WTC11 (cell line): Measurements from ENCODE around the gene BMP6. TPM values are rescaled to one million over a fixed set of nuclear protein-coding genes. Genes with fewer than 3 reads are reported as not detected.
A peak's percentile ranks its signal among the peaks of the same experiment; 100 is the strongest.

Experiments used
- ATAC-seq: fragments of 200-7000 bp; cut with Tn5 transposase; 2 replicates; pipeline ENCODE4 v1.10.0; 2021; ENCODE audit warnings: mild to moderate bottlenecking, moderate library complexity
- CTCF ChIA-PET: fragments of 300-600 bp; sonication (Branson Sonifier 250); formaldehyde crosslinking; loops from one replicate; lab custom pipeline; 2021; ENCODE audit warnings: antibody characterized with exemption; lab: Charles Lee
- POLR2A ChIA-PET: fragments of 350-600 bp; sonication (Branson Sonifier 250); formaldehyde crosslinking; loops from one replicate; lab custom pipeline; 2021; ENCODE audit warnings: antibody characterized with exemption; lab: Charles Lee
- DNase-seq: peaks from one replicate; pipeline ENCODE4 v3.0.0; 2021; ENCODE audit warnings: low spot score
- H3K27ac Mint-ChIP-seq: 2 replicates; pipeline ENCODE4 v1.8.0; 2021; ENCODE audit warnings: mixed read lengths
- H3K27me3 Mint-ChIP-seq: 2 replicates; pipeline ENCODE4 v1.8.0; 2021; ENCODE audit warnings: low read depth, mild to moderate bottlenecking, moderate library complexity, mixed read lengths
- H3K36me3 Mint-ChIP-seq: 2 replicates; pipeline ENCODE4 v1.8.0; 2021; ENCODE audit warnings: mixed read lengths
- H3K4me1 Mint-ChIP-seq: 2 replicates; pipeline ENCODE4 v1.8.0; 2022; ENCODE audit warnings: mixed read lengths
- H3K4me3 Mint-ChIP-seq: 2 replicates; pipeline ENCODE4 v1.8.0; 2021; ENCODE audit warnings: mild to moderate bottlenecking, moderate library complexity, mixed read lengths
- H3K9me3 Mint-ChIP-seq: 2 replicates; pipeline ENCODE4 v1.8.0; 2021; ENCODE audit warnings: mixed read lengths
- CREB1 ChIP-seq: sonication (generic); formaldehyde crosslinking; IDR thresholded peaks from 2 replicates; pipeline ENCODE4 v1.8.0; 2023; ENCODE audit warnings: mild to moderate bottlenecking, missing genetic modification reagents
- FOXJ3 ChIP-seq: sonication (generic); formaldehyde crosslinking; IDR thresholded peaks from 2 replicates; pipeline ENCODE4 v1.9.0; 2021; ENCODE audit warnings: missing genetic modification reagents, mild to moderate bottlenecking, borderline replicate concordance
- GTF2I ChIP-seq: fragments of 250-450 bp; sonication (Bioruptor Pico); conservative IDR thresholded peaks from 2 replicates; pipeline ENCODE4 v1.4.0; 2021; ENCODE audit warnings: mild to moderate bottlenecking
- HMGA2 ChIP-seq: fragments of 250-450 bp; sonication (Bioruptor Pico); IDR thresholded peaks from 2 replicates; pipeline ENCODE4 v1.4.0; 2021; ENCODE audit warnings: mild to moderate bottlenecking, moderate library complexity
- JUN ChIP-seq: sonication (generic); formaldehyde crosslinking; IDR thresholded peaks from 2 replicates; pipeline ENCODE4 v1.8.0; 2023; ENCODE audit warnings: mild to moderate bottlenecking, missing genetic modification reagents
- NFE2L1 ChIP-seq: sonication (generic); formaldehyde crosslinking; IDR thresholded peaks from 2 replicates; pipeline ENCODE4 v1.8.1; 2023; ENCODE audit warnings: missing genetic modification reagents
- NFYB ChIP-seq: sonication (generic); formaldehyde crosslinking; conservative IDR thresholded peaks from 2 replicates; pipeline ENCODE4 v1.8.0; 2022; ENCODE audit warnings: low read depth, missing genetic modification reagents
- NR3C1 ChIP-seq: sonication (generic); formaldehyde crosslinking; conservative IDR thresholded peaks from 2 replicates; pipeline ENCODE4 v1.8.1; 2023; ENCODE audit warnings: low read depth, mild to moderate bottlenecking, missing genetic modification reagents
- RORB ChIP-seq: fragments of 250-450 bp; sonication (Bioruptor Pico); IDR thresholded peaks from 2 replicates; pipeline ENCODE4 v1.9.0; 2021; ENCODE audit warnings: mild to moderate bottlenecking
- TEAD1 ChIP-seq: sonication (generic); formaldehyde crosslinking; IDR thresholded peaks from 2 replicates; pipeline ENCODE4 v1.8.0; 2022; ENCODE audit warnings: mild to moderate bottlenecking, missing genetic modification reagents
- TP53 ChIP-seq: sonication (generic); formaldehyde crosslinking; IDR thresholded peaks from 2 replicates; pipeline ENCODE4 v1.8.1; 2023; ENCODE audit warnings: mild to moderate bottlenecking, missing genetic modification reagents
- ZNF121 ChIP-seq: sonication (generic); formaldehyde crosslinking; IDR thresholded peaks from 2 replicates; pipeline ENCODE4 v1.8.0; 2023; ENCODE audit warnings: missing genetic modification reagents
- ZNF317 ChIP-seq: sonication (generic); formaldehyde crosslinking; IDR thresholded peaks from 2 replicates; pipeline ENCODE4 v1.8.1; 2023; ENCODE audit warnings: low read depth, mild to moderate bottlenecking, moderate library complexity, missing genetic modification reagents, borderline replicate concordance
- ZNF416 ChIP-seq: fragments of 250-450 bp; sonication (Bioruptor Pico); IDR thresholded peaks from 2 replicates; pipeline ENCODE4 v1.9.0; 2021; ENCODE audit warnings: mild to moderate bottlenecking, inconsistent platforms
- ZNF423 ChIP-seq: fragments of 250-450 bp; sonication (Bioruptor Pico); IDR thresholded peaks from 2 replicates; pipeline ENCODE4 v2.1.2; 2022; ENCODE audit warnings: mild to moderate bottlenecking, moderate library complexity
- total RNA-seq: library from RNA; stranded (reverse); gene quantifications from 3 replicates; pipeline ENCODE4 v1.2.3, GENCODE V29; 2021
- TF ChIP-seq, protein P1 (sequence below): sonication (generic); formaldehyde crosslinking; IDR thresholded peaks from 2 replicates; pipeline ENCODE4 v1.8.0; 2023; ENCODE audit warnings: missing genetic modification reagents
- TF ChIP-seq, protein P2 (sequence below): sonication (generic); formaldehyde crosslinking; IDR thresholded peaks from 2 replicates; pipeline ENCODE4 v1.8.1; 2023; ENCODE audit warnings: mild to moderate bottlenecking, missing genetic modification reagents
- TF ChIP-seq, protein P3 (sequence below): sonication (generic); formaldehyde crosslinking; IDR thresholded peaks from 2 replicates; pipeline ENCODE4 v1.8.1; 2022; ENCODE audit warnings: mild to moderate bottlenecking, missing genetic modification reagents, moderate library complexity, borderline replicate concordance
- TF ChIP-seq, protein P4 (sequence below): sonication (generic); formaldehyde crosslinking; IDR thresholded peaks from 2 replicates; pipeline ENCODE4 v1.8.0; 2023; ENCODE audit warnings: mild to moderate bottlenecking, missing genetic modification reagents
- TF ChIP-seq, protein P5 (sequence below): sonication (generic); formaldehyde crosslinking; IDR thresholded peaks from 2 replicates; pipeline ENCODE4 v1.8.0; 2022; ENCODE audit warnings: mild to moderate bottlenecking, missing genetic modification reagents
- TF ChIP-seq, protein P6 (sequence below): fragments of 250-450 bp; sonication (Bioruptor Pico); conservative IDR thresholded peaks from 2 replicates; pipeline ENCODE4 v1.9.0; 2021; ENCODE audit warnings: mild to moderate bottlenecking
- TF ChIP-seq, protein P7 (sequence below): fragments of 250-450 bp; sonication (Bioruptor Pico); IDR thresholded peaks from 2 replicates; pipeline ENCODE4 v1.9.0; 2021; ENCODE audit warnings: mild to moderate bottlenecking

The BMP6 gene
- total RNA-seq, 1 experiment from 2014 or later: 1.0 TPM

DNA sequence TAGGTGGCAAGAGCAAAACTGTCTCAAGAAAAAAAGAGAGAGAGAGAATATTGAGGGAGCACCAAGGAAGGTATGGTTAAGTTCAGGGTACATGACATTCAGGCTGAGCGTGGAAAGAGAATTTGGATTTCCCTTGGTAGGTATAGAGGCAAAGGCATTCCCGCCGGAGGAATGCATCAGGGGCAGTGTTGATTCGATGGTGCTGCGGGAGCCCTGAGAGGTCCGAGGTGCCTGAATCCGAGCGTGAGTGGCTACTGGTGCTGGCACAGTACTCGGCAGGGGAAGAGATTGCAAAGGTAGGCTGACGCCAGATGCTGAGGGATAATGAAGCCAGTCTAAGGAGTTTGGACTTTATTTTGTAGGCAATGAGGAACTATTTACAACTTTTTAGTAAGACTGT is 20.0 kb downstream of the BMP6 start:
- POLR2A ChIA-PET: no interaction called here
- Mint-ChIP-seq H3K36me3 (no peaks in the 10 kb centered on the region), H3K4me3 (no peak overlapping the region), H3K27ac (no peak overlapping the region), H3K4me1 (peaks cover 11% of the 10 kb centered on the region), H3K9me3 (no peaks in the 10 kb centered on the region), H3K27me3 (no peaks in the 10 kb centered on the region)
- ATAC-seq: peak; percentile 75
- no peak for DNase-seq
- TF ChIP-seq, protein P1, sequence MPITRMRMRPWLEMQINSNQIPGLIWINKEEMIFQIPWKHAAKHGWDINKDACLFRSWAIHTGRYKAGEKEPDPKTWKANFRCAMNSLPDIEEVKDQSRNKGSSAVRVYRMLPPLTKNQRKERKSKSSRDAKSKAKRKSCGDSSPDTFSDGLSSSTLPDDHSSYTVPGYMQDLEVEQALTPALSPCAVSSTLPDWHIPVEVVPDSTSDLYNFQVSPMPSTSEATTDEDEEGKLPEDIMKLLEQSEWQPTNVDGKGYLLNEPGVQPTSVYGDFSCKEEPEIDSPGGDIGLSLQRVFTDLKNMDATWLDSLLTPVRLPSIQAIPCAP (CRISPR knock-in tag): no peak
- no peak for TF ChIP-seq CREB1 (CRISPR knock-in tag)
- TF ChIP-seq FOXJ3: no peak
- TF ChIP-seq, protein P2, sequence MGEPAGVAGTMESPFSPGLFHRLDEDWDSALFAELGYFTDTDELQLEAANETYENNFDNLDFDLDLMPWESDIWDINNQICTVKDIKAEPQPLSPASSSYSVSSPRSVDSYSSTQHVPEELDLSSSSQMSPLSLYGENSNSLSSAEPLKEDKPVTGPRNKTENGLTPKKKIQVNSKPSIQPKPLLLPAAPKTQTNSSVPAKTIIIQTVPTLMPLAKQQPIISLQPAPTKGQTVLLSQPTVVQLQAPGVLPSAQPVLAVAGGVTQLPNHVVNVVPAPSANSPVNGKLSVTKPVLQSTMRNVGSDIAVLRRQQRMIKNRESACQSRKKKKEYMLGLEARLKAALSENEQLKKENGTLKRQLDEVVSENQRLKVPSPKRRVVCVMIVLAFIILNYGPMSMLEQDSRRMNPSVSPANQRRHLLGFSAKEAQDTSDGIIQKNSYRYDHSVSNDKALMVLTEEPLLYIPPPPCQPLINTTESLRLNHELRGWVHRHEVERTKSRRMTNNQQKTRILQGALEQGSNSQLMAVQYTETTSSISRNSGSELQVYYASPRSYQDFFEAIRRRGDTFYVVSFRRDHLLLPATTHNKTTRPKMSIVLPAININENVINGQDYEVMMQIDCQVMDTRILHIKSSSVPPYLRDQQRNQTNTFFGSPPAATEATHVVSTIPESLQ (CRISPR knock-in tag): no peak
- no peak for TF ChIP-seq GTF2I (CRISPR knock-in tag)
- TF ChIP-seq, protein P3, sequence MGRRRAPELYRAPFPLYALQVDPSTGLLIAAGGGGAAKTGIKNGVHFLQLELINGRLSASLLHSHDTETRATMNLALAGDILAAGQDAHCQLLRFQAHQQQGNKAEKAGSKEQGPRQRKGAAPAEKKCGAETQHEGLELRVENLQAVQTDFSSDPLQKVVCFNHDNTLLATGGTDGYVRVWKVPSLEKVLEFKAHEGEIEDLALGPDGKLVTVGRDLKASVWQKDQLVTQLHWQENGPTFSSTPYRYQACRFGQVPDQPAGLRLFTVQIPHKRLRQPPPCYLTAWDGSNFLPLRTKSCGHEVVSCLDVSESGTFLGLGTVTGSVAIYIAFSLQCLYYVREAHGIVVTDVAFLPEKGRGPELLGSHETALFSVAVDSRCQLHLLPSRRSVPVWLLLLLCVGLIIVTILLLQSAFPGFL (CRISPR knock-in tag): no peak
- no peak for TF ChIP-seq ZNF416 (CRISPR knock-in tag)
- no peak for TF ChIP-seq NR3C1 (CRISPR knock-in tag)
- CTCF ChIA-PET: no interaction called here

DNA sequence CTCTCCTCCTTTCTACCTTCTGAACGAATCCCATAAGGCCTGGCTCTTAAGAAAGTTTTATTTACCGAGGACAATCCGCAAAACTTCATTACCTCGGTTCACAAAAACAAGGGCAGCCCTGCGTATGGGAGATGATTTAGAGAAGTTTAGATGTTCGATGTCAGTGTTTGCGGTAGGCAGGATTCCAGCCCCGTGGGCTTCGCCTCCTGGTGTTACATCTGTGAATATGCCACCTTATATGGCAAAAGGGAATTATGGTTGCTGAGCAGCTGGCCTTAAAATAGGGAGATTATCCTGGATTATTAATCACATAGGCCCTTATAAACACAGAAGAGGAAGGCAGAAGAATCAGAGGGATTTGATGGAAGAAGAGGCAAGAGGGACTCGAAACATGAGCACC is 21.1 kb downstream of the BMP6 start:
- Mint-ChIP-seq H3K36me3 (no peaks in the 10 kb centered on the region), H3K27ac (no peak overlapping the region), H3K9me3 (no peaks in the 10 kb centered on the region), H3K4me3 (no peak overlapping the region), H3K27me3 (no peaks in the 10 kb centered on the region), H3K4me1 (peaks cover 11% of the 10 kb centered on the region)
- DNase-seq: no peak
- ATAC-seq: 0 out of 2 replicates have a peak, but pooled peaks have one; percentile 18
- ChIA-PET CTCF (interaction anchor here (1.2 to 1.9 kb wide), 2 partner anchors 19 to 24 kb away, joined by 3 to 11 read pairs; no protein-coding TSS in a partner anchor), POLR2A (no interaction called here)
- TF ChIP-seq, protein P3 (CRISPR knock-in tag): no peak
- TF ChIP-seq ZNF317 (CRISPR knock-in tag) (no peak), NFE2L1 (CRISPR knock-in tag) (no peak), HMGA2 (no peak), ZNF423 (CRISPR knock-in tag) (no peak), TP53 (CRISPR knock-in tag) (no peak), NFYB (CRISPR knock-in tag) (no peak), TEAD1 (CRISPR knock-in tag) (no peak), ZNF121 (CRISPR knock-in tag) (no peak), CREB1 (CRISPR knock-in tag) (no peak), ZNF416 (CRISPR knock-in tag) (no peak), RORB (CRISPR knock-in tag) (no peak), JUN (CRISPR knock-in tag) (no peak)
- TF ChIP-seq, protein P4, sequence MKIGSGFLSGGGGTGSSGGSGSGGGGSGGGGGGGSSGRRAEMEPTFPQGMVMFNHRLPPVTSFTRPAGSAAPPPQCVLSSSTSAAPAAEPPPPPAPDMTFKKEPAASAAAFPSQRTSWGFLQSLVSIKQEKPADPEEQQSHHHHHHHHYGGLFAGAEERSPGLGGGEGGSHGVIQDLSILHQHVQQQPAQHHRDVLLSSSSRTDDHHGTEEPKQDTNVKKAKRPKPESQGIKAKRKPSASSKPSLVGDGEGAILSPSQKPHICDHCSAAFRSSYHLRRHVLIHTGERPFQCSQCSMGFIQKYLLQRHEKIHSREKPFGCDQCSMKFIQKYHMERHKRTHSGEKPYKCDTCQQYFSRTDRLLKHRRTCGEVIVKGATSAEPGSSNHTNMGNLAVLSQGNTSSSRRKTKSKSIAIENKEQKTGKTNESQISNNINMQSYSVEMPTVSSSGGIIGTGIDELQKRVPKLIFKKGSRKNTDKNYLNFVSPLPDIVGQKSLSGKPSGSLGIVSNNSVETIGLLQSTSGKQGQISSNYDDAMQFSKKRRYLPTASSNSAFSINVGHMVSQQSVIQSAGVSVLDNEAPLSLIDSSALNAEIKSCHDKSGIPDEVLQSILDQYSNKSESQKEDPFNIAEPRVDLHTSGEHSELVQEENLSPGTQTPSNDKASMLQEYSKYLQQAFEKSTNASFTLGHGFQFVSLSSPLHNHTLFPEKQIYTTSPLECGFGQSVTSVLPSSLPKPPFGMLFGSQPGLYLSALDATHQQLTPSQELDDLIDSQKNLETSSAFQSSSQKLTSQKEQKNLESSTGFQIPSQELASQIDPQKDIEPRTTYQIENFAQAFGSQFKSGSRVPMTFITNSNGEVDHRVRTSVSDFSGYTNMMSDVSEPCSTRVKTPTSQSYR (CRISPR knock-in tag): no peak
- TF ChIP-seq, protein P5, sequence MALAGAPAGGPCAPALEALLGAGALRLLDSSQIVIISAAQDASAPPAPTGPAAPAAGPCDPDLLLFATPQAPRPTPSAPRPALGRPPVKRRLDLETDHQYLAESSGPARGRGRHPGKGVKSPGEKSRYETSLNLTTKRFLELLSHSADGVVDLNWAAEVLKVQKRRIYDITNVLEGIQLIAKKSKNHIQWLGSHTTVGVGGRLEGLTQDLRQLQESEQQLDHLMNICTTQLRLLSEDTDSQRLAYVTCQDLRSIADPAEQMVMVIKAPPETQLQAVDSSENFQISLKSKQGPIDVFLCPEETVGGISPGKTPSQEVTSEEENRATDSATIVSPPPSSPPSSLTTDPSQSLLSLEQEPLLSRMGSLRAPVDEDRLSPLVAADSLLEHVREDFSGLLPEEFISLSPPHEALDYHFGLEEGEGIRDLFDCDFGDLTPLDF (CRISPR knock-in tag): no peak
- TF ChIP-seq, protein P6, sequence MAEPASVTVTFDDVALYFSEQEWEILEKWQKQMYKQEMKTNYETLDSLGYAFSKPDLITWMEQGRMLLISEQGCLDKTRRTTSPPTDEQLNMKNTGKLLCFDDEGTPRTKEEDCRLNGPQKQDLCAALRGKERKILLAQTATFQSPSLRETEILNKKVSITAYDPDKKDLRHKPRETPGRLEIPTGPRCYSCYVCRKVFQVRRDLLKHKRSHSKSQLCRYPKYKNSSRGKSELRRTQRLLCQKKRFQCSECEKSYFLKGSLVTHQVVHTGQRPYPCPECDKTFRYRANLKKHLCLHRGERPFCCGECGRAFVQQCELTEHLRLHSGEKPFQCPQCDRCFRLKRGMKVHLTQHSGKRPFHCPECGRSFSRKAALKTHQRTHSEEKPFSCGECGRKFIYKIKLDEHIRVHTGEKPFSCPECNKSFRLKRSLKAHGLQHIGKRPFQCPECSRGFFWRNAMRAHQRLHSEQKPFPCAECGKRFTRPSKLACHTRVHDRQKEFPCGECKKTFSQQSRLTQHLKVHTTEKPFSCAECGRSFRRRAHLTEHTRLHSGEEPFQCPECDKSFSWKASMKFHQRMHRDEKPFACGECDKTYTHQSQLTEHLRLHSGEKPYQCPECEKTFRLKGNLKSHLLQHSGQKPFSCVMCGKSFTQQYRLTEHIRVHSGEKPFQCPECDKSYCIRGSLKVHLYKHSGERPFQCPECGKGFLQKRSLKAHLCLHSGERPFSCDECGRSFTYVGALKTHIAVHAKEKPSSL (CRISPR knock-in tag): no peak
- TF ChIP-seq, protein P7, sequence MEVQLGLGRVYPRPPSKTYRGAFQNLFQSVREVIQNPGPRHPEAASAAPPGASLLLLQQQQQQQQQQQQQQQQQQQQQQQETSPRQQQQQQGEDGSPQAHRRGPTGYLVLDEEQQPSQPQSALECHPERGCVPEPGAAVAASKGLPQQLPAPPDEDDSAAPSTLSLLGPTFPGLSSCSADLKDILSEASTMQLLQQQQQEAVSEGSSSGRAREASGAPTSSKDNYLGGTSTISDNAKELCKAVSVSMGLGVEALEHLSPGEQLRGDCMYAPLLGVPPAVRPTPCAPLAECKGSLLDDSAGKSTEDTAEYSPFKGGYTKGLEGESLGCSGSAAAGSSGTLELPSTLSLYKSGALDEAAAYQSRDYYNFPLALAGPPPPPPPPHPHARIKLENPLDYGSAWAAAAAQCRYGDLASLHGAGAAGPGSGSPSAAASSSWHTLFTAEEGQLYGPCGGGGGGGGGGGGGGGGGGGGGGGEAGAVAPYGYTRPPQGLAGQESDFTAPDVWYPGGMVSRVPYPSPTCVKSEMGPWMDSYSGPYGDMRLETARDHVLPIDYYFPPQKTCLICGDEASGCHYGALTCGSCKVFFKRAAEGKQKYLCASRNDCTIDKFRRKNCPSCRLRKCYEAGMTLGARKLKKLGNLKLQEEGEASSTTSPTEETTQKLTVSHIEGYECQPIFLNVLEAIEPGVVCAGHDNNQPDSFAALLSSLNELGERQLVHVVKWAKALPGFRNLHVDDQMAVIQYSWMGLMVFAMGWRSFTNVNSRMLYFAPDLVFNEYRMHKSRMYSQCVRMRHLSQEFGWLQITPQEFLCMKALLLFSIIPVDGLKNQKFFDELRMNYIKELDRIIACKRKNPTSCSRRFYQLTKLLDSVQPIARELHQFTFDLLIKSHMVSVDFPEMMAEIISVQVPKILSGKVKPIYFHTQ (CRISPR knock-in tag): no peak
